Lower lobe of right lung (tissue), 2 donors: ENCODE data around the gene PADI6. TPM values are rescaled to one million over a fixed set of nuclear protein-coding genes. Genes with fewer than 3 reads are reported as not detected.
"Not testable (repeated sequence)": the region's sequence is repeated elsewhere in the genome, so short reads cannot be mapped to it uniquely, and the experiment has no call there.

ENCODE experiments used
- ATAC-seq, 2 donors: fragments of 200-7000 bp; cut with Tn5 transposase; one replicate each; pipeline ENCODE4 v1.9.1; 2020 to 2022; ENCODE audit warnings: mild to moderate bottlenecking in 2 of 2, moderate library complexity in 2 of 2
- DNase-seq: peaks from one replicate; pipeline ENCODE4 v3.0.0-alpha.2; 2020
- H3K27ac ChIP-seq: fragments of 200-600 bp; one replicate; pipeline ENCODE4 v1.8.0; 2022
- H3K27me3 ChIP-seq: fragments of 200-600 bp; one replicate; pipeline ENCODE4 v1.8.0; 2022; ENCODE audit warnings: low read depth
- H3K36me3 ChIP-seq: fragments of 200-600 bp; one replicate; pipeline ENCODE4 v1.8.0; 2022; ENCODE audit warnings: mild to moderate bottlenecking
- H3K4me1 ChIP-seq: fragments of 200-600 bp; one replicate; pipeline ENCODE4 v1.8.0; 2022
- H3K4me3 ChIP-seq: fragments of 200-600 bp; one replicate; pipeline ENCODE4 v1.8.0; 2022; ENCODE audit warnings: mild to moderate bottlenecking
- H3K9me3 ChIP-seq: fragments of 200-600 bp; one replicate; pipeline ENCODE4 v1.8.0; 2022
- CTCF ChIP-seq: fragments of 200-600 bp; IDR thresholded peaks from one replicate; pipeline ENCODE4 v1.8.0; 2022; ENCODE audit warnings: antibody characterized with exemption, mild to moderate bottlenecking
- intact Hi-C: fragments of 100-400 bp; cut with DNase I; formaldehyde crosslinking; loops from one replicate; pipeline ENCODE4 v1.11.0; 2022
- total RNA-seq: library from RNA; stranded (reverse); fragmentation: NEBNext Ultra II Directional; extraction: Animal tissue kit (Norgen Biotek cat#: 25700); gene quantifications from one replicate; pipeline ENCODE4 v1.2.1, GENCODE V29; 2021
- donor health status: DM: no; HTN: yes; CAD: no; lungs with severe emphysema.

PADI6 gene
- total RNA-seq, 1 donor from 2014 or later: not detected

GRCh38 chr1:17405898-17406759 lies 34.1 kb downstream of the PADI6 start:
- peak; percentile 89 to 91 for ATAC-seq

GRCh38 chr1:17406760-17407475 lies 34.9 kb downstream of the PADI6 start:
- intact Hi-C loops, H3K4me1 ChIP-seq, H3K4me3 ChIP-seq, H3K9me3 ChIP-seq, H3K27me3 ChIP-seq, DNase-seq, H3K27ac ChIP-seq, ATAC-seq: not testable (repeated sequence)
- H3K36me3 ChIP-seq: peaks cover 52% of the 10 kb centered on the region

More at GRCh38 chr1:17405898-17406759, 34.1 kb downstream of the PADI6 start:
- Histone ChIP-seq H3K4me1 (no peaks in the 10 kb centered on the region), H3K9me3 (no peaks in the 10 kb centered on the region), H3K27ac (no peak overlapping the region), H3K36me3 (peaks cover 45% of the 10 kb centered on the region), H3K27me3 (no peaks in the 10 kb centered on the region), H3K4me3 (no peak overlapping the region)
- TF ChIP-seq CTCF: peak; percentile 78
- peak; percentile 72 for DNase-seq
- intact Hi-C loops: no loop called here

- intact Hi-C loops, H3K4me3 ChIP-seq, ATAC-seq, H3K27me3 ChIP-seq, H3K27ac ChIP-seq, DNase-seq, H3K9me3 ChIP-seq: not testable (repeated sequence)
- peaks cover 63% of the 10 kb centered on the region for H3K36me3 ChIP-seq
- peaks cover 12% of the 10 kb centered on the region for H3K4me1 ChIP-seq
These were observed 36.0 kb downstream of the PADI6 start for GRCh38 chr1:17407786-17408514.

GRCh38 chr1:17409391-17409811 lies 37.4 kb downstream of the PADI6 start:
- DNase-seq: no peak
- H3K4me3 ChIP-seq: no peak overlapping the region
- no peak overlapping the region for H3K27ac ChIP-seq
- intact Hi-C loops: no loop called here
- H3K27me3 ChIP-seq: no peaks in the 10 kb centered on the region
- no peak for TF ChIP-seq CTCF
- no peak for ATAC-seq
- H3K4me1 ChIP-seq: peaks cover 12% of the 10 kb centered on the region
- H3K9me3 ChIP-seq: no peaks in the 10 kb centered on the region
- H3K36me3 ChIP-seq: peaks cover 77% of the 10 kb centered on the region

GRCh38 chr1:17412093-17412870 lies 40.3 kb downstream of the PADI6 start:
- peak; percentile 67 for DNase-seq
- Histone ChIP-seq H3K4me3 (no peak overlapping the region), H3K4me1 (peaks cover 12% of the 10 kb centered on the region), H3K27me3 (no peaks in the 10 kb centered on the region), H3K27ac (peak overlapping the region; percentile 41), H3K9me3 (no peaks in the 10 kb centered on the region), H3K36me3 (peaks cover 100% of the 10 kb centered on the region)
- TF ChIP-seq CTCF: no peak
- intact Hi-C loops: no loop called here
- ATAC-seq: peak; percentile 86 to 87

GRCh38 chr1:17414022-17414421 lies 42.0 kb downstream of the PADI6 start:
- Histone ChIP-seq H3K4me3 (no peak overlapping the region), H3K27ac (no peak overlapping the region), H3K27me3 (no peaks in the 10 kb centered on the region)

More at GRCh38 chr1:17414022-17414421, 42.0 kb downstream of the PADI6 start:
- Histone ChIP-seq H3K9me3 (no peaks in the 10 kb centered on the region), H3K36me3 (peaks cover 100% of the 10 kb centered on the region), H3K4me1 (peaks cover 12% of the 10 kb centered on the region)
- ATAC-seq: no peak
- no peak for TF ChIP-seq CTCF
- no peak for DNase-seq
- intact Hi-C loops: no loop called here
